GM12864 (cell line): ENCODE data around the gene IP6K1.

Experiments used
- DNase-seq: peaks from one replicate; pipeline ENCODE4 v3.0.0-alpha.2; 2011; ENCODE audit warnings: low read depth
- H3K4me3 ChIP-seq: 2 replicates; pipeline ENCODE4 v1.5.1; 2011; ENCODE audit warnings: mild to moderate bottlenecking, low read depth, low read length, control low read depth
- TF ChIP-seq, protein P1 (sequence below): IDR thresholded peaks from 2 replicates; pipeline ENCODE4 v1.5.1; 2011; ENCODE audit warnings: low read depth, mild to moderate bottlenecking, moderate library complexity, low read length, control low read depth, inconsistent platforms; ENCODE audit errors: missing control alignments

The IP6K1 gene

DNA sequence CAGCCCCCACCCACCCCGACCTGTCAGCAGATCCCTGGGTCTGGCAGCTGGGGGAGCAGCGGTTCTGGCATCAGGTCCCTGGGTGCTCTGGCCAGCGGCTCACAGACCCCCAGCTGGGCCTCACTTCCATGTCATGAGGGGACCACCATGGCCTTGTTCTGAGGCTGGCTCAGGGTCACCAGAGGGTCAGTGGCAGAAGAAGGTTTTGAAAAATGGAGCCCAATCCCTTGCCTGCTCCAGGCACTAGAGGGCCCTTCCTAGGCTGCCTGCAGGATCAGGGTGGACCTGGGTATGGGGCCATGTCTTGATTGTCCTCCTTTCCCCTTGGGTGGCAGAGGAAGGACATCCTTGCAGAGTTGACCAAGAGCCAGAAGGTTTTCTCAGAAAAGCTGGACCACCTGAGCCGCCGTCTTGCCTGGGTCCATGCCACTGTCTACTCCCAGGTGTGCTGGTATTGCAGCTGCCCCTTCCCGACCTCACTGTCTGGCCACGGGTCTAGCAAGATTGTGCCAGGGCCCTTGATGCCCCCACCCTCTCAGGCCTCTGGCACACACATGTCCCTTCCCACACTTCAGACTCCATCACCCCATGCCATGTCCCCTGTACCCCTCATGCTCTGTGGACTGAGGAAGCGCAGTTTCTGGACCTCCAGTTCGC lies 79.8 kb downstream of the IP6K1 start:
- TF ChIP-seq, protein P1, sequence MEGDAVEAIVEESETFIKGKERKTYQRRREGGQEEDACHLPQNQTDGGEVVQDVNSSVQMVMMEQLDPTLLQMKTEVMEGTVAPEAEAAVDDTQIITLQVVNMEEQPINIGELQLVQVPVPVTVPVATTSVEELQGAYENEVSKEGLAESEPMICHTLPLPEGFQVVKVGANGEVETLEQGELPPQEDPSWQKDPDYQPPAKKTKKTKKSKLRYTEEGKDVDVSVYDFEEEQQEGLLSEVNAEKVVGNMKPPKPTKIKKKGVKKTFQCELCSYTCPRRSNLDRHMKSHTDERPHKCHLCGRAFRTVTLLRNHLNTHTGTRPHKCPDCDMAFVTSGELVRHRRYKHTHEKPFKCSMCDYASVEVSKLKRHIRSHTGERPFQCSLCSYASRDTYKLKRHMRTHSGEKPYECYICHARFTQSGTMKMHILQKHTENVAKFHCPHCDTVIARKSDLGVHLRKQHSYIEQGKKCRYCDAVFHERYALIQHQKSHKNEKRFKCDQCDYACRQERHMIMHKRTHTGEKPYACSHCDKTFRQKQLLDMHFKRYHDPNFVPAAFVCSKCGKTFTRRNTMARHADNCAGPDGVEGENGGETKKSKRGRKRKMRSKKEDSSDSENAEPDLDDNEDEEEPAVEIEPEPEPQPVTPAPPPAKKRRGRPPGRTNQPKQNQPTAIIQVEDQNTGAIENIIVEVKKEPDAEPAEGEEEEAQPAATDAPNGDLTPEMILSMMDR, result no peak
- H3K4me3 ChIP-seq, result no peak overlapping the region
- DNase-seq, result no peak

DNA sequence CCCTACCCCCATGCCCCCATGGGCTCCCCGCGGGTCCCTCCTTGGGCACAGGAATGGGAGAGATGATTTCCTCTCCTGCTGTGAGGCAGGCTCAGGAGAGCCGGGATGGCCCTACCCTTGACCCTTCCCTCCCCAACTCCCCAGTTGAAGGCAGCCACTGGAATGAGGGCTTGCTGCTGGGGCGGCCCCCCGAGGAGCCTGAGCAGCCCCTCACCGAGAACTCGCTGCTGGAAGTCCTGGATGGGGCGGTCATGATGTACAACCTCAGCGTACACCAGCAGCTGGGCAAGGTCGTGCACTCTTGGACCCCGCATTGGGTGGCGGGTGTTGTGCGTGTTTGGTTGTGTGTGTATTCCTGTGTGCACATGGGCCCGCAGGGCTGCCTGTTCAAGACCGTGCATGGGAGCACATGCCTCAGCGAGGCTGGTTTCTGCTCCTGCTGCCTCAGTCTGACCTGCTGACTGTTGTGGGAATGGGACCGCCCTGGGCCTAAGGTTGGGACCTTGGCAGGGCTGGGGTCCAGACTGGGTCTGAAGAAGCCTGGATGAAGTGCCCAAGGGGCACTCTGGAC lies 80.9 kb downstream of the IP6K1 start:
- no peak for DNase-seq
- no peak overlapping the region for H3K4me3 ChIP-seq
- TF ChIP-seq, protein P1, result no peak

GRCh38 chr3:49704629-49705028 lies 81.7 kb downstream of the IP6K1 start:
- TF ChIP-seq, protein P1, result no peak
- no peak for DNase-seq
- no peak overlapping the region for H3K4me3 ChIP-seq

DNA sequence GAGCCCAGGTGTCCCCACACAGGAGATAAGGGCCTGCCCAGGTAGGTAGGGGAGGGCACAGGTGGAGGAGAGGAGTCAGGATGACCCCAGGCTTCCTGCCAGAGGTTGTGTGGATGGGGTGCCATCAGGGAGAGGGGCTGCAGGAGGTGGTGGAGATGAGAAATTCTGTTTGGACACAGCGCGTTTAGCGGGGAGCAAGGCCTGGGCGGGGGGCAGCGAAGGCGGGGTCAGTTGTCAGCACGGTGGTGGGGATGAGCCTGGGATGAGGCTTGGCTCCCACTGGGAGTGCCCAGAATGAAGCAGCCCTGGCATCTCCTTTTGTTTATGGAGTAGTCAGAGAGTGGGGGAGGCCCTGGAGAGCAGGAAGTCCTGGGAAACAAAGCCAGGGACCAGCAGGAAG lies 82.4 kb downstream of the IP6K1 start:
- TF ChIP-seq, protein P1, result no peak
- no peak for DNase-seq
- no peak overlapping the region for H3K4me3 ChIP-seq

GRCh38 chr3:49703443-49703927 lies 82.9 kb downstream of the IP6K1 start:
- TF ChIP-seq, protein P1, result peak; percentile 93
- no peak overlapping the region for H3K4me3 ChIP-seq
- no peak for DNase-seq

DNA sequence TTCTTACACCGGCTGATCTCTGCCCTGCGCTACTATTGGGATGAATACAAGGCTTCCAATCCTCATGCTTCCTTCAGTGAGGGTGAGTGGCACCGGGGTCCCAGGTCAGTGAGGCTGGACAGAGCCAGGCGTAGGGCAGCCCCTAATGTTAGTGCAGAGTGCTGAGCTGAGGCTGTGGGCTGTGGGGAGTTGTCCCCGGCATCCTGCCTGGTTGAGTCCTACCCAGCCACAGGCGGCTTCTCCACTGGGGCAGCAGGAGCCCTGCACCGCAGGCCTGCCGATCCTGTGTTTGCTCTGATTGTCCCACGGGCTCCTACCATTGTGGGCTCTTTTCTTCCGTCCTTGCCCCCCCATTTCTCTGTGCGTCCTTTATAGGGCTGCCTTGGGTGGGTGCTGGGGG lies 83.7 kb downstream of the IP6K1 start:
- H3K4me3 ChIP-seq, result no peak overlapping the region
- no peak for DNase-seq
- TF ChIP-seq, protein P1, result no peak

- H3K4me3 ChIP-seq, result no peak overlapping the region
- TF ChIP-seq, protein P1, result peak; percentile 54
- no peak for DNase-seq
Observed at GRCh38 chr3:49701388-49702077, 84.8 kb downstream of the IP6K1 start.
